ENCODE data around the gene HHLA2.

HHLA2 gene

DNA sequence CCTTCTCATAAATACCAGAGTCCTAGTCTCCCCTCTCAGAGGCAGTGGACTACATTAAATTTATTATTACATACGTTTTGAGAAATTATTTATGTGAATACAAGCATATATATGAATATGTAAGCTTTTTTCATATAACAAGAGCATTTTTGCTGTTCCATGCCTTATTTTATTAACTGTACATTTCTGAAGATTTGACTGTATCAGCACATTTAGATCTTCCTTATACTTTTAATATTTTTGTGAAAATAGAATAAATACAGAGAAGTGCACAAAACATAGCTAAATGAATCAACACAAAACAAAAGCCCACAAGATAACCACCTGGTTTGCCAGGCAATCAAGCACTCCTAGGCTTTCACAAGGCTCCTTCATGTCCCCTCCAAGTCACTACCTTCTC lies 27.8 kb downstream of the HHLA2 start:
- no peak for DNase-seq (ENCODE audit: low read depth)
- no peak for TF ChIP-seq CTCF (conservative IDR thresholded peaks at IDR 0.05; ENCODE audit: control insufficient read depth, insufficient read depth, low read depth, low read length)
- H3K4me3 ChIP-seq (ENCODE audit: control insufficient read depth, low read depth, low read length), result no peak overlapping the region

- no peak for DNase-seq (ENCODE audit: low read depth)
- H3K4me3 ChIP-seq (ENCODE audit: control insufficient read depth, low read depth, low read length), result no peak overlapping the region
- TF ChIP-seq CTCF (conservative IDR thresholded peaks at IDR 0.05; ENCODE audit: control insufficient read depth, insufficient read depth, low read depth, low read length), result no peak
Observed at GRCh38 chr3:108327168-108327567, 30.8 kb downstream of the HHLA2 start.

DNA sequence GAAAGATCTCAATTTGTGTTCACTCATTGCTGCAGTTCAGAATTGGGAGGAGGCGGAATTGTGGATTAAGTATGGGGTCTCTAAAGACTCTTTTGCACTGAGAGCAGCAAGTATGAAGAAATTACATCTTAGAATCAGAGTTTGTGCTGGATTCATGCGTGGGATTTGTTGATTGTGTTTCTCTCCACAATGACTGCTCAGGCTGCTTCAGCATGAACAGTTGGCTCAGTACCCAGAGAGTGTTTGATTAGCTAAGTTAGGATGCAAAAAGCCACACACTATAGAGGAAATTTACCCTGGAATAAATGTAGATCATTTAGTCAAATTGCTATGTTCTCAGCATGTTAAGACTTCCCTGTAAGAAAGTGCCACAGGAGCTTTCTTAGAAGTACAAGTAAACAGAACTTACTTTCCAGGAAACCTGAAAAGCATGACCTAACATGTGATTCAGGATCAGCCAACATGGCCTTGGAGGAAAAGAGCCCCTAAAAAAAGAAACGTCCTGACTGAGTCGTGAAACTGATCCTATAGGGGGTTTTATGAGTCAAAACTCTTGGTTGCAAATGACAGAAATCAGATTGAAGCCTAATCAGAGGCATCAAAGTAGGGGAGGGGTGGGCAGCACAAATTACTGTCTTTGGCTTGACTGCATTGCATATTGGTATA lies 32.6 kb downstream of the HHLA2 start:
- no peak for TF ChIP-seq CTCF (conservative IDR thresholded peaks at IDR 0.05; ENCODE audit: control insufficient read depth, insufficient read depth, low read depth, low read length)
- no peak overlapping the region for H3K4me3 ChIP-seq (ENCODE audit: control insufficient read depth, low read depth, low read length)
- DNase-seq (ENCODE audit: low read depth), result no peak

DNA sequence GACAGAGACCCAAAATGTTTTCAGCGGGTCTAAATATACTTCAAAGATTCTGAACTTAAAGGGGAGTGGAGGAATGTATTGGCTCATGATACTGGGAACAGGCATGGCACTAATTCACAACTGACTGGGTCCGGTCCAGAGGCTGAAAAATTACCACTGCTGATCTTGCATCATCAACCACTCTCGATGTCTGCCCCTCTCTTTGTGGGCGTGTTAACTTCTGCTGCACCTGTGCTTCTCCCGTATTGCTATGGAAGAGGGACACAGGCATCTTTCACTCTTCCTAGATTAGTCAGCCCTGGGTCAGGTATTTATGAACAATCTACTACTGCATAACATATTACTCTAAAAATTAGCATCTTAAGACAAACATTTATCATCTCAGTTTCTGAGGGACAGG lies 33.2 kb downstream of the HHLA2 start:
- DNase-seq (ENCODE audit: low read depth), result no peak
- no peak overlapping the region for H3K4me3 ChIP-seq (ENCODE audit: control insufficient read depth, low read depth, low read length)
- no peak for TF ChIP-seq CTCF (conservative IDR thresholded peaks at IDR 0.05; ENCODE audit: control insufficient read depth, insufficient read depth, low read depth, low read length)

DNA sequence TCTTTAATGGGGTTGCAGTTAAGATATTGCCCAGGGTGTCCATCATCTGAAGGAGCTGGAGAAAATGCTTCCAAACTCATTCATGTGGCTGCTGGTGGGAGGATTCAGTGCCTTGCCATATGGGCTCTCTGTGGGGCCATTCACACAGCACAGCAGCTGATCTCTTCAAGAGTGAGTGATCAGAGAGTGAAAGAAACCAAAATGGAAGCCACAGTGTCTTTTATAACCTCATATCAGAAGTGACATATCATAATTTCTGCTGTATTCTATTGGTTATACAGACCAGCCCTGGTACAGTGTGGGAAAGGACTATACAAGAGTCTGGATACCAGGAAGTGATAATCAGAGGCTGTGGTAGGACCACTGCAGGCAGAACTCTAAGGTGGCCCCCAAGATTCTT lies 33.6 kb downstream of the HHLA2 start:
- TF ChIP-seq CTCF (conservative IDR thresholded peaks at IDR 0.05; ENCODE audit: control insufficient read depth, insufficient read depth, low read depth, low read length), result no peak

DNA sequence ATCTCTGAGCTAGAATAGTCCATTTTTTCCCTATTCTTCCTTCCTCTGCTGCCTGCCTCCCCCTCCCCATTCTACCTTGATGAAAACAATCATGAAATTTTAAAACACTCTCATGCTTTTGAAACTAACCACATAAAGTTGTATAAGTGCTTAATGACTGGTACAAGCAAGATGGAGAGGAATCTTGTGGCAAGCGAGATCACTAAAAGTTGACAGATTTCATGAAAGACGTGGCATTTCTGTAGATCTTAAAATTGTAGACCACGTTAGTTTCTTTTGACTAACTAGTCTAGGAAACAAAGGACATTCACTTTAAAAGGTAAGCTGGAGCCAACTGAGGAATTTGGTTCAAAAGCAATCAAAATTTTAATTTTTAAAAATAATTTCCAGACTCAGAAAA lies 35.4 kb downstream of the HHLA2 start:
- DNase-seq (ENCODE audit: low read depth), result no peak
- TF ChIP-seq CTCF (conservative IDR thresholded peaks at IDR 0.05; ENCODE audit: control insufficient read depth, insufficient read depth, low read depth, low read length), result no peak

More for the DNA sequence above, 33.6 kb downstream of the HHLA2 start:
- no peak for DNase-seq (ENCODE audit: low read depth)
- no peak overlapping the region for H3K4me3 ChIP-seq (ENCODE audit: control insufficient read depth, low read depth, low read length)

DNA sequence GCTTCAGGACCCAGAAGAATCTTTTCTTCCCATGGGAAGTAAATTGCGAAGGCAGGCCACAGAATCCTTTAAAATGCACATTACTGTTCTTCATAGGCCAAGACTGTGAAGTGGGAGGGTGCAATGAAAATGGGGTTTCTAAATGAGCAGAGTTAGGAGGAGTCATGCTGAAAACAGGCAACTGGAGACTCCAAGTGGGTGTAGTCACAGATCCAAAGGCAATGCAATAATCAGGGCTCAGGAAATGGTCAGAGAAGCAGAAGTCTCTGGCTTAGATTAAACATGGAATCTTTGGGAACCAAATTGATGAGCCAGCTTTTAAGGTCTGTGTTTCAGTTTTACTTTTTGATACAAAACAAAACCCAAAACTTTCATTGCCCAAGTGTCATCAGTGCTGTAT lies 37.6 kb downstream of the HHLA2 start:
- DNase-seq (ENCODE audit: low read depth), result peak; percentile 15
- H3K4me3 ChIP-seq (ENCODE audit: control insufficient read depth, low read depth, low read length), result no peak overlapping the region
- no peak for TF ChIP-seq CTCF (conservative IDR thresholded peaks at IDR 0.05; ENCODE audit: control insufficient read depth, insufficient read depth, low read depth, low read length)

More for the DNA sequence above, 35.4 kb downstream of the HHLA2 start:
- H3K4me3 ChIP-seq (ENCODE audit: control insufficient read depth, low read depth, low read length), result no peak overlapping the region

Measured in fibroblast of mammary gland (primary cell).